Spinal cord (tissue), 10 donors: ENCODE results near the gene TMEM60. TPM values are rescaled to one million over a fixed set of nuclear protein-coding genes. Genes with fewer than 3 reads are reported as not detected.
A peak's percentile ranks its signal among the peaks of the same experiment; 100 is the strongest.

Source experiments
- DNase-seq, 6 donors: peaks; one replicate each; pipeline versions ENCODE4 v3.0.0 to v3.0.0-alpha.2; 2013 to 2015; ENCODE audit warnings: low spot score in 6 of 6, low read depth in 4 of 6
- H3K27ac ChIP-seq: one replicate; pipeline ENCODE4 v1.5.1; 2013; ENCODE audit warnings: low read depth, low read length, control low read depth
- H3K27me3 ChIP-seq: one replicate; pipeline ENCODE4 v1.6.1; 2013; ENCODE audit warnings: low read length; ENCODE audit not compliant: control insufficient read depth, insufficient read depth
- H3K36me3 ChIP-seq: one replicate; pipeline ENCODE4 v1.6.1; 2013; ENCODE audit warnings: low read length; ENCODE audit not compliant: control insufficient read depth, insufficient read depth
- H3K4me1 ChIP-seq: one replicate; pipeline ENCODE4 v1.6.1; 2013; ENCODE audit warnings: low read length; ENCODE audit not compliant: control insufficient read depth, insufficient read depth
- H3K4me3 ChIP-seq: one replicate; pipeline ENCODE4 v1.5.1; 2013; ENCODE audit warnings: low read depth, low read length, control low read depth
- H3K9me3 ChIP-seq: one replicate; pipeline ENCODE4 v1.6.1; 2013; ENCODE audit warnings: low read length; ENCODE audit not compliant: control insufficient read depth, insufficient read depth
- WGBS: methylation state at CpG from one replicate; pipeline ENCODE4 v1.1.5; 2013; ENCODE audit warnings: missing lambda C conversion rate; ENCODE audit not compliant: insufficient coverage; 5-methylcytosine and 5-hydroxymethylcytosine counted together
- polyA plus RNA-seq, 2 donors: library from polyadenylated mRNA; unstranded; fragments of 120-200 nt; gene quantifications; one replicate each; pipeline ENCODE4 v1.2.1, GENCODE V29; 2013; ENCODE audit not compliant: insufficient read length in 2 of 2
- total RNA-seq, 2 donors: library from RNA; depleted of rRNA in 1 of 2; stranded (reverse); fragments of 120-200 nt in 1 of 2; fragments of >200 nt in 1 of 2; gene quantifications; one replicate each; pipeline versions ENCODE4 v1.2.3 to v1.2.4, GENCODE V29; 2013 to 2014
- donor health status: healthy.

TMEM60 gene
- total and polyA plus RNA-seq, 4 donors, result 20.8 to 24.1 (median 22.2) TPM

DNA sequence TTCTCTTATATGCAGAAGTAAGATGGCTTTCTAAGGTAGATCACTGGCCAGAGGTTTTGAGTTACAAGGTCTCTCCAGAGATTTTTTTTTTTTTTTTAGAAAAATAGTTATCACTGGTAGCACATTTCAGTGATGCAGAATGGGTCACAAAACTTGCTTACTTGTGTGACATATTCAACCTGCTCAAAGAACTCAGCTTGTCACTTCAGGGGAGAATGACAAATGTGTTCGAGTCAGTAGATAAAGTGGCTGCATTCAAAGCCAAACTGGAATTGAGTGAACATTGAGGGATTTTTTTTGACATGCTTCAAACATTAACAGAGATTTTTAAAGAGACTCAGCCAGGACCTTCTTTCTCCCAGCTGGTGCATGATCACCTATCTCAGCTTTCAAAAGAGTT lies 33.7 kb upstream of the TMEM60 start:
- Histone ChIP-seq H3K4me3 (no peak overlapping the region), H3K27me3 (no peaks in the 10 kb centered on the region), H3K36me3 (no peaks in the 10 kb centered on the region), H3K9me3 (no peaks in the 10 kb centered on the region), H3K27ac (no peak overlapping the region), H3K4me1 (no peaks in the 10 kb centered on the region)
- 100% methylated on average over 1 of the region's 1 CpG for WGBS
- no peak for DNase-seq

DNA sequence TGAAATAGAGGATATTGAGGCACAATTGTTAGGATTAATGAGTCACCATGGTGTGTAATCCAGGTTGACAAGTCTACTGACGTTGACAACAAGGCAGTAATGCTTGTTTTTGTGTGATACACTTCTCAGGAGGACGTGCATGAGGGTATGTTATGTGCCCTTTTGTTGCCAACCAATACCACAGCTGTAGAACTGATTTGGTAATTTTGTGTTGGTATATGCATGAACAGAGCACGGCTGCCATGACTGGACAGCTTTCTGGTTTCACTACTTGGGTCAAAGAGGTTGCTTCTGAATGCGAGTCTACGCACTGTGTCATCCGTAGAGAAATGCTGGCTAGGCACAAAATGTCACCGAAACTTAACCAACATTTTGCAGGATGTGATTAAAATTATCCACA lies 33.2 kb upstream of the TMEM60 start:
- Histone ChIP-seq H3K4me1 (no peaks in the 10 kb centered on the region), H3K4me3 (no peak overlapping the region), H3K27me3 (no peaks in the 10 kb centered on the region), H3K9me3 (no peaks in the 10 kb centered on the region), H3K36me3 (no peaks in the 10 kb centered on the region), H3K27ac (no peak overlapping the region)
- 91% methylated on average over 6 of the region's 7 CpGs for WGBS
- DNase-seq, result no peak

DNA sequence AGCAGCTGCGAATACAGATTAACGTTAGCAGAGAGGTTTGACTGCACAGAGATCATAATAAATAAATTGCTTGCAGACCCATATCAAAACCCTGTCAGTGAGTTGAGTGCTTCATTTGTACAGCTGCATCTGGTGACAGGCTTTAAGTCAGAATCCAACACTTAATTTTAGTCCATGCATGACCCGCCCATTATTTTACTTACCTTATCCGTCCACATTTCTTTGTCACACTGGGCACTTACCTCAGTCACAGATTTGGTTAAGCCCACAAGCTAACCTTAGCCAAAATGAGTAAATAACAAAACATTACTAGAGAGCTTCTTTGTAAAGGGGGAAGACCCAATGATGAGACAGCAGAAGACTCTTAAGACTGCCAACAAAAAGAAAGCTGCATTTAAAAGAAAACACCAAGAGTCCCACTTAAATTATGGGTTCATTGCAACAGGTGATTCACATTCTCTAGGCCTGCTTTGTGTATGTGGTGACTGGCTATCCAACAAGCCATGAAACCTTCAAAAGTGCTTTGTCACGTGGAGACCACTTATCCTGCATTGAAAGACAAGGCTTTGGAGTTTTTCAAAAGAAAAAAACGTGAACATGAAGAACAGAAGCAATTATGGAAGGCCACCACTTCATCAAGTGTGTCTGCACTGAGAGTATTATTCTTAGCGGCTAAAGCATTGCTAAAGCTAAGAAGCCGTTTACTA lies 32.6 kb upstream of the TMEM60 start:
- no peaks in the 10 kb centered on the region for H3K27me3 ChIP-seq
- no peaks in the 10 kb centered on the region for H3K36me3 ChIP-seq
- H3K9me3 ChIP-seq, result no peaks in the 10 kb centered on the region
- H3K27ac ChIP-seq, result no peak overlapping the region
- 87% methylated on average over 4 of the region's 8 CpGs for WGBS
- no peaks in the 10 kb centered on the region for H3K4me1 ChIP-seq
- DNase-seq, result peak in 1 of 6 donors; percentile 18
- no peak overlapping the region for H3K4me3 ChIP-seq

DNA sequence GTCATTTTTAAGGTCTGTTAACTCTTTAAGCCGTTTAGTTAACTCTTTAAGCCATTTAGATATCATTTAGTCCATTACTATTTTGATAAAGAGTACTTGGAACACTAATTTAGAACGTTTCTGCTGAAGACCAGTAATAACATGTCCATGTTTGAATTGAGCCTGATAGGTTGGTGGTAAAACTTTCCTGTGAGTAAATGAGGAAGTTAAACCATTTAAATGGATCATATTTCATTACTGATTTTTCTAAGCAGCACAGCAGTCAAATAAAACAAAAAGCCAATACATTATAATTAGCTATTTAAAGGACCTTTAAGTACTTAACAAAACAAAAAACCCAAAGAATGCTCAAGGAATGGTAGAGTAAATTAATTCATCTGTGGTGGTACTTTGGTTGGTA lies 29.8 kb upstream of the TMEM60 start:
- no peak for DNase-seq
- no CpG with 5 or more reads among the region's 2 CpGs for whole genome bisulfite sequencing

DNA sequence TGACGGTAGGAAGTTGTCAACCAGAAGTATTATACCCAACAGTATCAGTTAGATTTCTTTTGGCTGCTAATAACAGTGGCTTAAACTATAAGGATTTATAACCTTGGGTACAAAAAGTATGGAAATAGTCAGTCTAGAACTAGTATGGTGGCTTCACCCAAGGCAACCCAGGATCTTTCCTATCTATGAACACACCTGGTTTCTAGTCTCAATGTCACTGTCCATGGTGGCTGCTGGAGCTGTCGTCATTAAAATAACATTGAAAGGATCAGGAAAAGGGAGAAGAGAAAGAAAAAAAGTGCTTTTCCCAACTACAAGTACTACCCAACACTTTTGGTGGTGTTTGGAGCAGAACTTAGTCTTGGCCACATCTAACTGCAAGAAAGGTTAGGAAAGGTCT lies 28.1 kb upstream of the TMEM60 start:
- Histone ChIP-seq H3K4me3 (no peak overlapping the region), H3K36me3 (no peaks in the 10 kb centered on the region)
- WGBS, result no CpG with 5 or more reads among the region's 2 CpGs

More for the DNA sequence above, 29.8 kb upstream of the TMEM60 start:
- Histone ChIP-seq H3K27me3 (no peaks in the 10 kb centered on the region), H3K9me3 (no peaks in the 10 kb centered on the region), H3K4me3 (no peak overlapping the region), H3K4me1 (no peaks in the 10 kb centered on the region), H3K27ac (no peak overlapping the region), H3K36me3 (no peaks in the 10 kb centered on the region)

DNA sequence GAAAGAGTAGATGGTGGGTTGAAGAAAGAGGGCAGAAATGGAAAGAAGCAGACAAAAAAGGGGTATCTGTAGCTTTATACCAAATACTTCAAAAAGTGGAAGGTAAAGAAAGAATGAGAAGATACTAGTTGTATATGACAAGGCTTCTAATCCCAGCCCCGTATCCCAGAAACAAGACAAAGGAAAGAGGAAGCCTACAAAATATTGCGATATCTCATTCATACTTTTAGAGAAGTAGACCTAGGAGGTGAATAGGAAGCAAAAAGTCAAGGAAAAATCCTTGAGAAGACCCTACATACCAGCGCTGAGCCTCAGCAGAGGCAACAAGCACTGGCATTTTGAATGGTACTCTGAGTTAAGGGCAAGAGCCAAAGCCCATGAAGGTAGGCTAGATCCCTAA lies 26.9 kb upstream of the TMEM60 start:
- H3K36me3 ChIP-seq, result peaks cover 4% of the 10 kb centered on the region
- whole genome bisulfite sequencing, result 100% methylated on average over 1 of the region's 3 CpGs

More for the DNA sequence above, 28.1 kb upstream of the TMEM60 start:
- Histone ChIP-seq H3K9me3 (peaks cover 9% of the 10 kb centered on the region), H3K27ac (no peak overlapping the region), H3K27me3 (no peaks in the 10 kb centered on the region), H3K4me1 (no peaks in the 10 kb centered on the region)
- DNase-seq, result no peak

DNA sequence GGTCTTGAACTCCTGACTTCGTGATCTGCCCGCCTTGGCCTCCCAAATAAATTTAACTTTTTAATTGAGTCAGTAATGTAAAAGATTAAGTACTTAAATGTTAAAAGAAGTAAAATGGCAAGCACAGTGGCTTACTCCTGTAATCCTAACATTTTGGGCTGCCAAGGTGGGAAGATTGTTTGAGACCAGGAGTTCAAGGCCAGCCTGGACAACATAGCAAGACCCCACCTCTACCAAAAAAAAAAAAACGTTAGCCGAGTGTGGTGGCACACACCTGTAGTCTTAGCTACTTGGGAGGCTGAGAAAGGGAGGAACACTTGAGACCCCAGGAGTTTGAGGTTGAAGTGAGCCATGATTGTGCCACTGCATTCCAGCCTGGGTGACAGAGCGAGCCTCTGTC lies 26.4 kb upstream of the TMEM60 start:
- Histone ChIP-seq H3K4me3 (no peak overlapping the region), H3K9me3 (peaks cover 21% of the 10 kb centered on the region), H3K36me3 (peaks cover 4% of the 10 kb centered on the region), H3K27me3 (no peaks in the 10 kb centered on the region), H3K4me1 (no peaks in the 10 kb centered on the region), H3K27ac (no peak overlapping the region)
- WGBS, result no CpG with 5 or more reads among the region's 5 CpGs
- DNase-seq, result no peak

More for the DNA sequence above, 26.9 kb upstream of the TMEM60 start:
- no peaks in the 10 kb centered on the region for H3K27me3 ChIP-seq
- no peak overlapping the region for H3K4me3 ChIP-seq
- no peak overlapping the region for H3K27ac ChIP-seq
- DNase-seq, result no peak
- no peaks in the 10 kb centered on the region for H3K4me1 ChIP-seq
- H3K9me3 ChIP-seq, result peaks cover 19% of the 10 kb centered on the region

DNA sequence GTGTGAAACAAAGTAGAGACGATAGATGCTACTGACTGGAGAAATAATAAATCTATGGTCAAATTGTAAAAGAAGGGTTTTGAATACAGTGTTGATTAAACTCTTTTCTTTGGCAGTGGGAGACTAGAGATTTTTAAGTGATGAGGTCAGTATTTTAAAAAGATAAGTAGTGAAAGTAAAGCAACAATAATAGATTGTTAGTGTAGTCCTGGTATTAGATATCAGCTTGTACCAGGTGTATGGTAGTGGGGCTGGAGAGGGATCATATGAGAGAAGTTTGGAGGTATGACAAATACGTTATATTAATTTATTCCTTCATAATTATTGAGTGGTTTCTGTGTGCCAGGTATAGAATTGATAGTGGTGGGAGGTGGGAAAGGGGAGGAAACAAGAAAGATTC lies 25.6 kb upstream of the TMEM60 start:
- Histone ChIP-seq H3K9me3 (peaks cover 22% of the 10 kb centered on the region), H3K27me3 (no peaks in the 10 kb centered on the region), H3K27ac (no peak overlapping the region), H3K36me3 (peaks cover 4% of the 10 kb centered on the region), H3K4me1 (no peaks in the 10 kb centered on the region), H3K4me3 (no peak overlapping the region)
- WGBS, result 100% methylated on average over 1 of the region's 2 CpGs
- DNase-seq, result no peak

DNA sequence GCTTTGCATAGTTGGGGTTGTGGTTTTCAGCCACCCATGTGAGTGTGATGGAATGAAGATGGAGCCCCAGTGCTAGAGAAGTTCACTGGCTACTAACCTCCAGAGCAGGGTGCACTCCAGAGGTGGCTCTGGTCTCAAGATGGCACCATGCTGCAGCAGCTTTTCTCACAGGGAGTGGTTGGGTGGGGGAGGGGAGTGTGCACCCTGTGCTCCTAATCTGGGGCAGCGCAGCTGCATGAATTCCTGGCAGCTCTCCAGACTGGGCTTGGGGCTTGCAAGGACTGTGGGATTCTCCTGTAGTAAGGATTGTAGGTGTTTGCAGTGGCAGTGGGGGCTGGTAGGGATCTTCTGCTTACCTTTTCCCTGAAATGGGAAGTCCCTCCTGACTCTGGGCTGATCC lies 24.0 kb upstream of the TMEM60 start:
- Histone ChIP-seq H3K9me3 (peaks cover 22% of the 10 kb centered on the region), H3K27me3 (no peaks in the 10 kb centered on the region)
- WGBS, result 0% methylated on average over 1 of the region's 1 CpG

DNA sequence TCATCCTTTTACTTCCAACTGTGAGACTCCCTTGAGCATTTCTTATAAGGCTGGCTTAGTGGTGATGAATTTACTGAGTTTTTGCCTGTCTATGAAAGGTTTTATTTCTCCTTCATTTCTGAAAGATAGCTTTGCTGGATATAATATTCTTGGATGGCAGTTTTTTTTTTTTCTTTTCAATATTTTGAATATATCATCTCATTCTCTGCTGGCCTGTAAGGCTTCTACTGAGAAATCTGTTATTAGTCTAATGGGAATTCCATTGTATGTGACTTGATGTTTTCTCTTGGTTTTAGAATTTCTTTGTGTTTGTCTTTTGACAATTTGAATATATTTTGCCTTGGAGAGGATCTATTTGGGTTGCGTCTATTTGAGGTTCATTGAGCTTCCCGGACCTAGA lies 22.7 kb upstream of the TMEM60 start:
- Histone ChIP-seq H3K4me3 (no peak overlapping the region), H3K36me3 (peaks cover 9% of the 10 kb centered on the region), H3K4me1 (no peaks in the 10 kb centered on the region), H3K9me3 (peaks cover 22% of the 10 kb centered on the region), H3K27me3 (no peaks in the 10 kb centered on the region), H3K27ac (no peak overlapping the region)
- WGBS, result no CpG with 5 or more reads among the region's 2 CpGs
- DNase-seq, result no peak

More for the DNA sequence above, 24.0 kb upstream of the TMEM60 start:
- no peak overlapping the region for H3K27ac ChIP-seq
- peak in 1 of 6 donors; percentile 2 for DNase-seq
- peaks cover 6% of the 10 kb centered on the region for H3K36me3 ChIP-seq
- H3K4me3 ChIP-seq, result no peak overlapping the region
- no peaks in the 10 kb centered on the region for H3K4me1 ChIP-seq
